WERI-Rb-1 (cell line): ENCODE results near the gene ST3GAL3.
A peak's percentile ranks its signal among the peaks of the same experiment; 100 is the strongest.

Experiments used
- DNase-seq: peaks from one replicate; pipeline ENCODE4 v3.0.0-alpha.2; 2020
- H3K27ac ChIP-seq: fragments of 250-450 bp; sonication (Bioruptor Pico); 2 replicates; pipeline ENCODE4 v1.5.1; 2020; ENCODE audit warnings: mild to moderate bottlenecking, moderate library complexity
- H3K27me3 ChIP-seq: fragments of 250-450 bp; sonication (Bioruptor Pico); 2 replicates; pipeline ENCODE4 v1.5.1; 2021; ENCODE audit warnings: mild to moderate bottlenecking, low read depth, moderate library complexity; ENCODE audit not compliant: insufficient read depth, severe bottlenecking
- H3K36me3 ChIP-seq: fragments of 250-450 bp; sonication (Bioruptor Pico); 2 replicates; pipeline ENCODE4 v1.5.1; 2020; ENCODE audit warnings: mild to moderate bottlenecking, moderate library complexity
- H3K4me3 ChIP-seq: 2 replicates; pipeline ENCODE4 v1.5.1; 2011; ENCODE audit warnings: low read depth, mild to moderate bottlenecking, control low read depth, low read length
- H3K9me3 ChIP-seq: fragments of 250-450 bp; sonication (Bioruptor Pico); 2 replicates; pipeline ENCODE4 v1.5.1; 2021; ENCODE audit warnings: mild to moderate bottlenecking, moderate library complexity; ENCODE audit not compliant: severe bottlenecking
- CTCF ChIP-seq: IDR thresholded peaks from 2 replicates; pipeline ENCODE4 v1.5.1; 2011; ENCODE audit warnings: low read depth, mild to moderate bottlenecking, control low read depth, inconsistent platforms, low read length

The ST3GAL3 gene

GRCh38 chr1:43707190-43708001, at the start of gene ST3GAL3:
TSS of gene ST3GAL3 (plus strand) at chr1:43707536. CDS start at chr1:43736263, 28,727 bp downstream.
- Histone ChIP-seq H3K9me3 (no peaks in the 10 kb centered on the region), H3K36me3 (peaks cover 39% of the 10 kb centered on the region), H3K27me3 (no peaks in the 10 kb centered on the region), H3K27ac (peak within 1 kb of the TSS; percentile 94), H3K4me3 (peak within 1 kb of the TSS; percentile 77)
- TF ChIP-seq CTCF: no peak
- peak; percentile 95 for DNase-seq

- TF ChIP-seq CTCF: no peak
- DNase-seq: no peak
- peaks cover 85% of the 10 kb centered on the region for H3K36me3 ChIP-seq
Observed at GRCh38 chr1:43659212-43660166, 47.8 kb upstream of the ST3GAL3 start.

GRCh38 chr1:43660355-43660754, 47.0 kb upstream of the ST3GAL3 start:
- no peaks in the 10 kb centered on the region for H3K9me3 ChIP-seq
- no peak for TF ChIP-seq CTCF
- H3K27ac ChIP-seq: no peak overlapping the region
- H3K36me3 ChIP-seq: peaks cover 91% of the 10 kb centered on the region
- H3K4me3 ChIP-seq: no peak overlapping the region
- no peak for DNase-seq
- H3K27me3 ChIP-seq: no peaks in the 10 kb centered on the region

More at GRCh38 chr1:43659212-43660166, 47.8 kb upstream of the ST3GAL3 start:
- no peaks in the 10 kb centered on the region for H3K27me3 ChIP-seq
- no peaks in the 10 kb centered on the region for H3K9me3 ChIP-seq
- H3K27ac ChIP-seq: no peak overlapping the region
- H3K4me3 ChIP-seq: no peak overlapping the region

GRCh38 chr1:43664369-43664768, 43.0 kb upstream of the ST3GAL3 start:
- no peak for TF ChIP-seq CTCF
- Histone ChIP-seq H3K27me3 (no peaks in the 10 kb centered on the region), H3K27ac (no peak overlapping the region), H3K36me3 (peaks cover 96% of the 10 kb centered on the region), H3K4me3 (no peak overlapping the region), H3K9me3 (no peaks in the 10 kb centered on the region)
- DNase-seq: no peak

- H3K27me3 ChIP-seq: no peaks in the 10 kb centered on the region
- no peak overlapping the region for H3K4me3 ChIP-seq
- no peak for TF ChIP-seq CTCF
- no peak overlapping the region for H3K27ac ChIP-seq
- H3K9me3 ChIP-seq: no peaks in the 10 kb centered on the region
- H3K36me3 ChIP-seq: peaks cover 97% of the 10 kb centered on the region
- DNase-seq: no peak
Observed at GRCh38 chr1:43666608-43667007, 40.7 kb upstream of the ST3GAL3 start.
